Measurements from ENCODE around the gene CDK13. TPM values are rescaled to one million over a fixed set of nuclear protein-coding genes. Genes with fewer than 3 reads are reported as not detected.

Gene CDK13
- total RNA-seq, 1 donor from 2014 or later = 45.3 TPM

DNA sequence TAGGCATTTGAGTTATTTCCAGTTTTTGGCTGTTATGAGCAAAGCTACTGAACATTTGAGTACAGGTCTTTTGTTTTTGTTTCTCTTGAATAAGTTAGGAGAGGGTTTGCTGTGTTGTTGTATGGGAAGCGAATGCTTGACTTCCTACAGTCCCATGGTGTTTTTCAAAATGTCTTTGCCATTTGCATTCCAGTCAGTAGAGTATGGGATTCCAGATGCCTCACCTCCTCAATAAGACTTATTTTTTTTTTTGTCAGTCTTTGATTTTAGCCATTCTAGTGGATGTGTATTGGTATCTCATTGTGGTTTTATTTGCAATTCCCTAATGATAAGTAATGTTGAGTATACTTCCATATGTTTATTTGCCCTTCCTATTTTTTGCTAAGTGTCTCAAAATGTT lies 19.4 kb downstream of the CDK13 start:
- Histone ChIP-seq H3K4me1 (ENCODE audit: insufficient read depth, low read length) (no peaks in the 10 kb centered on the region), H3K9me3 (ENCODE audit: insufficient read depth, low read depth, low read length) (no peaks in the 10 kb centered on the region), H3K27ac (ENCODE audit: low read depth, low read length) (no peak overlapping the region), H4K20me1 (ENCODE audit: insufficient read depth, low read length) (peaks cover 84% of the 10 kb centered on the region), H3K27me3 (ENCODE audit: insufficient read depth, low read length) (no peaks in the 10 kb centered on the region), H3K36me3 (ENCODE audit: insufficient read depth, low read length) (no peaks in the 10 kb centered on the region), H3K4me3 (ENCODE audit: insufficient read depth, low read depth, low read length) (no peak overlapping the region), H2AFZ (ENCODE audit: low read depth, low read length) (no peak overlapping the region), H3K79me2 (ENCODE audit: insufficient read depth, low read length) (peaks cover 87% of the 10 kb centered on the region), H3K9ac (ENCODE audit: low read length) (no peak overlapping the region), H3K4me2 (ENCODE audit: low read length) (no peak overlapping the region)
- H3K36me3 Mint-ChIP-seq (ENCODE audit: low read depth, unreplicated experiment) = peaks cover 7% of the 10 kb centered on the region
- DNase-seq (ENCODE audit: low read depth) = no peak
- no peak for FAIRE-seq
- peaks cover 10% of the 10 kb centered on the region for H3K4me1 Mint-ChIP-seq (ENCODE audit: low read depth, unreplicated experiment)
- no peak overlapping the region for H3K4me3 Mint-ChIP-seq (ENCODE audit: unreplicated experiment)
- H3K27me3 Mint-ChIP-seq (ENCODE audit: low read depth, unreplicated experiment) = no peaks in the 10 kb centered on the region
- peak overlapping the region; percentile 8 for H3K27ac Mint-ChIP-seq (ENCODE audit: unreplicated experiment)
- TF ChIP-seq, protein P1, sequence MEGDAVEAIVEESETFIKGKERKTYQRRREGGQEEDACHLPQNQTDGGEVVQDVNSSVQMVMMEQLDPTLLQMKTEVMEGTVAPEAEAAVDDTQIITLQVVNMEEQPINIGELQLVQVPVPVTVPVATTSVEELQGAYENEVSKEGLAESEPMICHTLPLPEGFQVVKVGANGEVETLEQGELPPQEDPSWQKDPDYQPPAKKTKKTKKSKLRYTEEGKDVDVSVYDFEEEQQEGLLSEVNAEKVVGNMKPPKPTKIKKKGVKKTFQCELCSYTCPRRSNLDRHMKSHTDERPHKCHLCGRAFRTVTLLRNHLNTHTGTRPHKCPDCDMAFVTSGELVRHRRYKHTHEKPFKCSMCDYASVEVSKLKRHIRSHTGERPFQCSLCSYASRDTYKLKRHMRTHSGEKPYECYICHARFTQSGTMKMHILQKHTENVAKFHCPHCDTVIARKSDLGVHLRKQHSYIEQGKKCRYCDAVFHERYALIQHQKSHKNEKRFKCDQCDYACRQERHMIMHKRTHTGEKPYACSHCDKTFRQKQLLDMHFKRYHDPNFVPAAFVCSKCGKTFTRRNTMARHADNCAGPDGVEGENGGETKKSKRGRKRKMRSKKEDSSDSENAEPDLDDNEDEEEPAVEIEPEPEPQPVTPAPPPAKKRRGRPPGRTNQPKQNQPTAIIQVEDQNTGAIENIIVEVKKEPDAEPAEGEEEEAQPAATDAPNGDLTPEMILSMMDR (IDR thresholded peaks at IDR 0.05; ENCODE audit: insufficient read depth, low read depth, low read length) = no peak
- no peak for TF ChIP-seq EZH2 (IDR thresholded peaks at IDR 0.05; ENCODE audit: insufficient read depth, low read length)
- no peaks in the 10 kb centered on the region for H3K9me3 Mint-ChIP-seq (ENCODE audit: unreplicated experiment)

DNA sequence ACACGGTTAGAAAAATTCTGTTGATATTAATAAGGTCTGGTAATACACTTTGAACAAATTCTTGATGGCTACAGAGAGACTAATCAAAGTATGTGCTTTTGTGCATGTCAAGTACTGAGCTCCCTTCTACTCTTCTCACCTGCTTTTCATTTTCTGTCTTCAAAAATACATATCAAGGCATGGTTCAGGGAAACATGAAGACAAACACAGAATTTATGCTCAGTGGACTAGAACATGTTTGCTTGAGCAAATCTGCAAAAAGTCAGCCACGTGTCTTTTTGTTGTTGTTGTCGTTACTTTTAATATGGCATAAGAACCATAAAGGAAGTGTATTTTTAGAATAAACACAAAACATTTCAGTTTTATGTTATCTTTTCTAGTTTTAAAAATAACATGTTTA lies 21.9 kb downstream of the CDK13 start:
- Histone ChIP-seq H3K36me3 (ENCODE audit: insufficient read depth, low read length) (no peaks in the 10 kb centered on the region), H3K4me3 (ENCODE audit: insufficient read depth, low read depth, low read length) (no peak overlapping the region), H4K20me1 (ENCODE audit: insufficient read depth, low read length) (peaks cover 95% of the 10 kb centered on the region), H3K4me1 (ENCODE audit: insufficient read depth, low read length) (no peaks in the 10 kb centered on the region), H3K27me3 (ENCODE audit: insufficient read depth, low read length) (no peaks in the 10 kb centered on the region), H3K4me2 (ENCODE audit: low read length) (no peak overlapping the region), H3K79me2 (ENCODE audit: insufficient read depth, low read length) (peaks cover 99% of the 10 kb centered on the region), H3K27ac (ENCODE audit: low read depth, low read length) (no peak overlapping the region), H3K9me3 (ENCODE audit: insufficient read depth, low read depth, low read length) (no peaks in the 10 kb centered on the region), H2AFZ (ENCODE audit: low read depth, low read length) (no peak overlapping the region), H3K9ac (ENCODE audit: low read length) (no peak overlapping the region)
- Mint-ChIP-seq H3K27ac (ENCODE audit: unreplicated experiment) (no peak overlapping the region), H3K4me1 (ENCODE audit: low read depth, unreplicated experiment) (peaks cover 10% of the 10 kb centered on the region), H3K4me3 (ENCODE audit: unreplicated experiment) (no peak overlapping the region), H3K9me3 (ENCODE audit: unreplicated experiment) (no peaks in the 10 kb centered on the region), H3K27me3 (ENCODE audit: low read depth, unreplicated experiment) (no peaks in the 10 kb centered on the region), H3K36me3 (ENCODE audit: low read depth, unreplicated experiment) (peaks cover 7% of the 10 kb centered on the region)
- no peak for DNase-seq (ENCODE audit: low read depth)
- FAIRE-seq = no peak
- no peak for TF ChIP-seq EZH2 (IDR thresholded peaks at IDR 0.05; ENCODE audit: insufficient read depth, low read length)
- TF ChIP-seq, protein P1 (IDR thresholded peaks at IDR 0.05; ENCODE audit: insufficient read depth, low read depth, low read length) = no peak

DNA sequence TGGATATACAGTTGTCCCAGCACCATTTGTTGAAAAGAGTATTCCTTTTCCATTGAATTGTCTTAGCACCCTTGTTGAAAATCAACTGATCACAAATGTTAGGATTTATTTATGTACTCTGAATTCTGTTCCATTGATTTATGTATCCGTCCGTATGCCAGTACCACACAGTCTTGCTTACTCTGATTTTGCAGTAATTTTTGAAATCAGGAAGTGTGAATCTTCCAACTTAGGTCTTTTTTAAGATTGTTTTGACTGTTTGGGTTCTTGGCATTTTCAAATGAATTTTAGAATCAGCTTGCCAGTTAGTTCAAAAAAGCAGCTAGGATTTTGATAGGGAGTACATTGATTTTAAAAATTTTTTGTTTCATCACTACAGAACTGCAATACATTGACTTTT lies 23.7 kb downstream of the CDK13 start:
- peaks cover 95% of the 10 kb centered on the region for H4K20me1 ChIP-seq (ENCODE audit: insufficient read depth, low read length)
- H3K27ac ChIP-seq (ENCODE audit: low read depth, low read length) = no peak overlapping the region
- no peak overlapping the region for H3K4me3 ChIP-seq (ENCODE audit: insufficient read depth, low read depth, low read length)
- no peaks in the 10 kb centered on the region for H3K36me3 ChIP-seq (ENCODE audit: insufficient read depth, low read length)
- no peak overlapping the region for H3K27ac Mint-ChIP-seq (ENCODE audit: unreplicated experiment)
- H3K4me1 Mint-ChIP-seq (ENCODE audit: low read depth, unreplicated experiment) = peaks cover 10% of the 10 kb centered on the region
- H3K27me3 ChIP-seq (ENCODE audit: insufficient read depth, low read length) = no peaks in the 10 kb centered on the region
- H3K4me3 Mint-ChIP-seq (ENCODE audit: unreplicated experiment) = no peak overlapping the region
- H3K36me3 Mint-ChIP-seq (ENCODE audit: low read depth, unreplicated experiment) = peaks cover 3% of the 10 kb centered on the region
- H3K79me2 ChIP-seq (ENCODE audit: insufficient read depth, low read length) = peaks cover 99% of the 10 kb centered on the region
- H3K4me1 ChIP-seq (ENCODE audit: insufficient read depth, low read length) = no peaks in the 10 kb centered on the region
- no peaks in the 10 kb centered on the region for H3K9me3 ChIP-seq (ENCODE audit: insufficient read depth, low read depth, low read length)
- no peak overlapping the region for H2AFZ ChIP-seq (ENCODE audit: low read depth, low read length)
- DNase-seq (ENCODE audit: low read depth) = no peak
- no peak overlapping the region for H3K4me2 ChIP-seq (ENCODE audit: low read length)
- TF ChIP-seq, protein P1 (IDR thresholded peaks at IDR 0.05; ENCODE audit: insufficient read depth, low read depth, low read length) = no peak
- TF ChIP-seq EZH2 (IDR thresholded peaks at IDR 0.05; ENCODE audit: insufficient read depth, low read length) = no peak
- H3K9ac ChIP-seq (ENCODE audit: low read length) = no peak overlapping the region
- H3K27me3 Mint-ChIP-seq (ENCODE audit: low read depth, unreplicated experiment) = no peaks in the 10 kb centered on the region
- H3K9me3 Mint-ChIP-seq (ENCODE audit: unreplicated experiment) = no peaks in the 10 kb centered on the region
- no peak for FAIRE-seq

Measured in astrocyte (in vitro differentiated cells and primary cell).